Left ventricle myocardium superior (tissue), 1 donor: Measurements from ENCODE around the gene GRIK3. TPM values are rescaled to one million over a fixed set of nuclear protein-coding genes. Genes with fewer than 3 reads are reported as not detected.
"Not testable (repeated sequence)": the region's sequence is repeated elsewhere in the genome, so short reads cannot be mapped to it uniquely, and the experiment has no call there.

Experiments used
- ATAC-seq: fragments of 200-7000 bp; cut with Tn5 transposase; one replicate; pipeline ENCODE4 v1.9.1; 2020; ENCODE audit warnings: mild to moderate bottlenecking, moderate library complexity
- DNase-seq: peaks from one replicate; pipeline ENCODE4 v3.0.0-alpha.2; 2020
- intact Hi-C: fragments of 100-400 bp; cut with micrococcal nuclease; formaldehyde crosslinking; loops from one replicate; pipeline ENCODE4 v1.11.0; 2022
- long read RNA-seq: library from polyadenylated mRNA; unstranded; transcript quantifications from one replicate; pipeline ENCODE4 v2.0.0, GENCODE V29; 2021
- total RNA-seq: library from RNA; stranded (reverse); fragmentation: NEBNext Ultra II Directional; extraction: Animal tissue kit (Norgen Biotek cat#: 25700); gene quantifications from one replicate; pipeline ENCODE4 v1.2.1, GENCODE V29; 2021
- donor health status: DM: no; HTN: yes; CAD: no; lungs with severe emphysema.

GRIK3 gene
- total RNA-seq, result 0.62 TPM
- long read RNA-seq, partial matches to known transcripts, result 1 of 1 reads
- long read RNA-seq, other reads (novel, unspliced or antisense), result 0 of 1 reads

DNA sequence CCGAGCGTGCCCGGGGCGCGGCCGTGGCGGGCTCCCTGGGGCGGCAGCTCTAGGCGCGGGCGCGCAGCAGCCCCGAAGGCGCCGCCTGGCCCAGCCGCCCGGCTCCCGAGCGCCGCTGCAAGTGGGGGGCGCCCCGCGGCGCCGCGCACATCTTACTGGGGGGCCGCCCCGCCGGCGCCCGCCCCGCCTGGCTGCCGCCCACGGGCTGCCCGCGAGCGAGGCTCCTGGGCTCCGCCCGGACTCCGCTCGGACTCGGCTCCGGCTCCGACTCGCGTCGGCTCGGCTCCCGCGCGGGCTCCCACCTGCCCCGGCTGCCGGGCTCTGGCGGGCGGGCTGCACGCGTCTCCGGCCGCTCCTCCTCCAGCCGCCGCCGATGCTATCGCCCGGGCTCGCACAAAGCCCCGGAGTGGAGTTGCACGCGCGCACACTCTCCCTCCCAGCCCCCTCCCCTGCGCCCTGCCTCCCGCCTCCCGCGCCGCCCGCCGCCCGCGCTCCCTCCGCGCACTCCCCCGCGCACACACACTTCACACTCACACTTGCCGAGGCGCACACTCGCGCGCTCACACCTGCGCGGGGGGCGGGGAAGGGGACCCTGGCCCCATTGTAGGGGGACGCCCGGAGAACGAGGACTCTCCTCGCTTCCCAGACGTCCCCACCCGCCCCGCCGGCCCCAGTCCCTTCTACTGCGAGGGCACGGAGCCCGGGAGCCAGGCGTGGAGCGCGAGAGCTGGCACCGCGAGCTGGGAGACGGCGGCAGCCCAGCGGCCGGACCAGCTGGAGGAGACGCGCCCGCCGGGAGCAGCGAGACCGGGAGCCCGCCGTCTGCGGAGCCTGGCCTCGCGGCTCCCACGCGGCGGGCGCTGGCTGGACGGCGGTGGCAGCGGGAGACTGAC lies at the start of gene GRIK3:
Gene GRIK3 (minus strand): TSS at position 395 of the 893 bp plus-strand sequence. CDS start 407 bp downstream, outside the sequence.
- intact Hi-C loops, result no loop called here
- DNase-seq, result no peak
- ATAC-seq, result peak; percentile 19

DNA sequence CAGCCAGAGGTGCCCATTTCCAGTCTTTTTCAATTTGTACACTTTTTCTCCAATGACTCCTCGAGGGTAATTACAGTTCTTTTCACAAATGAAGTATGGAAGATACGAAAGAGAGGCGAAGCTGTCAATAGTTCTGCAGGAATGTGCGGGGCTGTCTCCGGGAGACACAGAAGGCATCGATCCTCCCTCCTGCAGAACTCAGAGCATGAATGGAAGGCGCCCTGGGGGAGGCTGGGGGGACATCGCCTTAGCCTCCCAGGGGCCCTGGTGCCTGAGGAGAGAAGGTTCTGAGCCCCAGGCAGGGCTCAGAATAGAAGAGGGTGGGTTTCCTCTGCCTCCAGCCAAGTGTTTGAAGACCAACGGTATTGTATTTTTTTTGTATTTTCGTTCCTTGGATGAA lies 49.7 kb upstream of the GRIK3 start:
- intact Hi-C loops, result no loop called here
- ATAC-seq (no peak), DNase-seq (no peak)

DNA sequence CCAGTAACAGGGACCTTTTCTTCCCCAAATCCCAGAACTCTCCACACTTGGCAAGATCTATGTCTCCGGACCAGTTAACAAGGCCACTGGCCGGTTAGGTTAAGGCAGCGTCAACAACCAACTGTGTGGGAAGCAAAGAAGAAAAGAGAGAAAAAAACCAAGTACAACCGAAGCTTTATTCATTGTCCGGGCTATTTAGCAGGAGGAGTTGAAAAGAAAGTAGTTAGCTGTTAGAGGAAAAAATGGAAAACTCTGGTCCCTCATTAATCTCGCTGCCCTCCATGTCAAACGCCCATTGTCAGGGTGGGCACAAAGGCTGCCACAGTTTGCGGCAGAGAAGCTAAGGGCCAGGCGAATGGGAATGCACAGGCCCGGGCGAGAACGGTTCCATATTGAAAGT lies 49.3 kb upstream of the GRIK3 start:
- ATAC-seq (no peak), DNase-seq (no peak)
- intact Hi-C loops, result no loop called here

GRCh38 chr1:37080296-37080986 lies 46.1 kb upstream of the GRIK3 start:
- intact Hi-C loops, ATAC-seq, DNase-seq: not testable (repeated sequence)

- intact Hi-C loops, result no loop called here
- DNase-seq (no peak), ATAC-seq (no peak)
Measured at GRCh38 chr1:37078866-37079265, 44.6 kb upstream of the GRIK3 start.

- no peak for ATAC-seq
- intact Hi-C loops, result no loop called here
Measured at GRCh38 chr1:37076168-37076567, 41.9 kb upstream of the GRIK3 start.

DNA sequence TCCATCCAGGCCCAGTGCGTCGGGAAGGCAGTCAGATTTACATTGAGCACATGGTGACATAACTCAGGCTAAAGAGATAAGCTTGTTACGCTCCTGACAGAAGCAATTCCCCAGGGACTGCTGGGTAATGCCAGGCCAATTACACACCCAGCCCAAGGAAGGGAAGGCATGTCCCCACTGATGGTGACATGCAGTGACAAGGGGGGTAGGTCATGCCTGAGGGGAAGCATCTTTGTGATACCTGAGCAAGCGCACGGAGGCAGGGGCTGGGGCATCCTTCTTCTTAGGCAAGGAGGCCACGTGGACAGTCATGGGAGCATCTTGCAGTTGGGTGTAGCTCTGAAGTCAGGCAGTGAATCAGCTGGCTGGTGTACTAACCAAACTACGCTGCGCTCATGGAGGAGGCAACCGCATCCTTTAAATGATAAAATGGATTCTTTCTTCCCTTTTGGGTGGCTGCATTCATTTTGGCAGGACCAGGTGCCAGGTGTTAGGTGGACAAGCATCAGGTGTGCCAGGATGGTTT lies 39.6 kb upstream of the GRIK3 start:
- intact Hi-C loops, result no loop called here
- DNase-seq, result no peak
- no peak for ATAC-seq

More at GRCh38 chr1:37076168-37076567, 41.9 kb upstream of the GRIK3 start:
- DNase-seq, result no peak

GRCh38 chr1:37073152-37073853 lies 39.0 kb upstream of the GRIK3 start:
- intact Hi-C loops, result no loop called here
- ATAC-seq, result no peak
- DNase-seq, result no peak

DNA sequence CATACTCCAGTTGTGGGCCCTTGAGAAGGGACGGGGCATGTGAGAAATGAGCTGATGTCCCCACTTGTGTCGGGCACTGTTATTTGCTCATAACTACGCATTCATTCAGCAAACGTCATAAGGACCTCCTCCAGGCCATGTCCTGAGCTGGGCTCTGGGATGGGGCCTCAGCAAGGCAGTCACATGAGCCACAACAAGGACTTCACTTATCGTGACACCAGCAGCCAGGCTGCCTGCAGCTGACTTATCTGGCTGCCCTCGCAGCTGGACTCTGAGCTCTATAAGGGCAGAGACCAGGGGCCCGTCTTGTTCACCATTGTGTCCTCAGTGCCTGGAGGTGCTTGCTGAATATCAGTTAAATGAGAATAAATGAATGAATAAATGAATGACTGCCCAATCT lies 37.5 kb upstream of the GRIK3 start:
- peak; percentile 41 for DNase-seq
- peak; percentile 84 for ATAC-seq
- intact Hi-C loops, result no loop called here

GRCh38 chr1:37070126-37070525 lies 35.8 kb upstream of the GRIK3 start:
- ATAC-seq (no peak), DNase-seq (no peak)
- intact Hi-C loops, result no loop called here

DNA sequence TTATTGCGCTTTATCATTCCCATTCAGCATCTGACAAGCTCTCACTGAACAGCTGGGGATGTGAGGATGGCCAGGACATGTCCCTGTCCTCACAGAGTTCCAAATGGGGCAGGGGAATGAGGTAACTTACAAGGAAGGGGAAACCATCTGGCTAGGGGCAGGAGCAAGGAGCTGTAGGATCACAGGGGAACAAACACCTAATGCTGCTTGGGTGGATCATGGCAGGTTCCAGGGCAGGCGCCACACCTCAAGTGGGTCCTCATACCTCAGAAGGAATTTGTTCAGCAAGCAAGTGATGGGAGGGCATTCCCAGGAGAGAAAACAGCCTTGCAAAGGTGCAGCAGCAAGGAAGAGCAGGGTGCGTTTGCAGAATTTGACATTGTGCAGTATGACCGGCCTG lies 35.1 kb upstream of the GRIK3 start:
- ATAC-seq (no peak), DNase-seq (no peak)
- intact Hi-C loops, result no loop called here

GRCh38 chr1:37068897-37069296 lies 34.6 kb upstream of the GRIK3 start:
- intact Hi-C loops, result no loop called here
- ATAC-seq (no peak), DNase-seq (no peak)

DNA sequence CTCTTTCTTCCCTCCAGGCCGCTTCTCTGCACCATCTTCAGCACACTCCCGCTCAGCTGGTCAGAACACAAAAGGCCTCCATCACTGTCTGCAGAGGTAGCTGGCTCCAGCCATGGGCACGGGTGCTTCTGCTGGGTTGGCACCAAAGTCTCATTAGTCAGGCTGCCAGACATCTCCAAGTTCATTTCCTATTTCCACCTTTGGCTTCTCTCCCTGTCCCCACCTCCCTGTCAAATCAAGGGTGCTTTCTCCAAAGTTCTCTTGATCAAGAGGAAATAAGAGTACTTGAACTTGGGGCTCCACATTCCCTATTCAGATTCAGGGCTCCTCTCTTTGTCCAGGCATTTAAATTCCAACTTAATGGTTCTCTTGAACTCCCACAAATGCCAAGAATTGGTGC lies 33.9 kb upstream of the GRIK3 start:
- no peak for ATAC-seq
- intact Hi-C loops, result no loop called here
- no peak for DNase-seq

GRCh38 chr1:37064039-37064438 lies 29.7 kb upstream of the GRIK3 start:
- ATAC-seq, result no peak
- intact Hi-C loops, result no loop called here
- DNase-seq, result no peak

DNA sequence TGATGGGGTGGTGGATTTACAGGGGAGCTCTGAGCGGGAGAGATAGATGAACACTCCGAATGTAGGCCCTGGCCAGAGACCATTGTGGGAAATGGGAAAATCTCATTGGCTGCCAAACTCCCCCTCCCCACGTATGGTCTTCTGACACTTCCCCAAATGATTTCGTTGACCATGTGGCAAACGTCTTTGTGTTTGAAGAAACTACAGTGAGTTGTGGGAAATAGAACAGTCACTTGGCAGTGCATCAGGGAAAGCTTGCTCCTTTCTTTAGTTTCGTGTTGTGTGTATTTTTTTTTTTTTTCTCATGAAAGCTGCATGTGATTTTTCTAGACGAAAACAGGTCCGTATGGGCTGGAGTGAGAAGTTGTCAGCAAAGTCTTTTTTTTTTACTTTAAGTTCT lies 25.0 kb upstream of the GRIK3 start:
- DNase-seq, result no peak
- intact Hi-C loops, result no loop called here
- no peak for ATAC-seq

DNA sequence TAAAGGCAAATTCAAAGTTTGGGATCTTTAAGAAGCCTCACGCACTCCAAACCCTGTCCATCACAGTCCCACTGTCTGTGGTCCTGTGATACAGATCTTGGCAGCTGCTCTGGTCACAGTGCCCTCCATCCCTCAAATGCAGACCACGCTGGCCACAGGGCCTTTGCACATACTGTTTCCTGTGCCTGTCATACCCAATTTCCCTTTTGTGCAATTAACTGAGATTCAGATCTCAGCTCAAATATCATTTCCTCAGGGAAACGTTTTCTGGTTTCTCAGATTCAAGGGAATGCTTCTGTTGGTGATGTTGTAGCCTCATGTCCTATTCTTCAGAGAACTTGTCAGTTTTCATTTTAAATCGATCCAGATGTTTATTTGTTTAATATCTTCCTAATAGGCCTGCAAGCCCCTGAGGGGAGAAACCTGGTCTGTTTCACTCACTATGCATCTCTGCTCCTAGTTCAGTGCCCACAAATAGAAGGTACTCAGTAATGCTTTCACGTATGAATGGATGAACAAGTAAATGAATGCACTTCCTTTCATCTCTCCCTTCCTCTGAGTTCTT lies 24.2 kb upstream of the GRIK3 start:
- DNase-seq, result no peak
- intact Hi-C loops, result no loop called here
- no peak for ATAC-seq

GRCh38 chr1:37056325-37056724 lies 22.0 kb upstream of the GRIK3 start:
- DNase-seq, result no peak
- no peak for ATAC-seq
- intact Hi-C loops, result no loop called here

GRCh38 chr1:37055631-37056030 lies 21.3 kb upstream of the GRIK3 start:
- ATAC-seq, result no peak
- no peak for DNase-seq
- intact Hi-C loops, result no loop called here

- intact Hi-C loops, result no loop called here
- ATAC-seq (no peak), DNase-seq (no peak)
Measured at GRCh38 chr1:37053173-37053572, 18.9 kb upstream of the GRIK3 start.
